ENCODE data around the gene STOX2. TPM values are rescaled to one million over a fixed set of nuclear protein-coding genes. Genes with fewer than 3 reads are reported as not detected.

The STOX2 gene
- total RNA-seq, 1 donor from 2014 or later = 103 TPM

- DNase-seq (ENCODE audit: low spot score in 2 of 2, unreplicated experiment in 2 of 2) = no peak
- Mint-ChIP-seq H3K4me1 (peaks cover 29% of the 10 kb centered on the region), H3K27ac (peak overlapping the region; percentile 62), H3K27me3 (ENCODE audit: low read depth) (no peaks in the 10 kb centered on the region), H3K9me3 (no peaks in the 10 kb centered on the region), H3K4me3 (no peak overlapping the region), H3K36me3 (peaks cover 9% of the 10 kb centered on the region)
- no peak for TF ChIP-seq CTCF (IDR thresholded peaks at IDR 0.05; ENCODE audit: unreplicated experiment)
These were observed 57.3 kb downstream of the STOX2 start for GRCh38 chr4:183962419-183962818.

GRCh38 chr4:183966371-183966770, 61.3 kb downstream of the STOX2 start:
- Mint-ChIP-seq H3K4me3 (no peak overlapping the region), H3K27me3 (ENCODE audit: low read depth) (no peaks in the 10 kb centered on the region)

GRCh38 chr4:183967266-183967665, 62.2 kb downstream of the STOX2 start:
- no peaks in the 10 kb centered on the region for H3K27me3 Mint-ChIP-seq (ENCODE audit: low read depth)
- peaks cover 17% of the 10 kb centered on the region for H3K36me3 Mint-ChIP-seq
- H3K4me1 Mint-ChIP-seq = peaks cover 48% of the 10 kb centered on the region
- TF ChIP-seq CTCF (IDR thresholded peaks at IDR 0.05; ENCODE audit: unreplicated experiment) = no peak
- no peak for DNase-seq (ENCODE audit: low spot score in 2 of 2, unreplicated experiment in 2 of 2)
- H3K9me3 Mint-ChIP-seq = no peaks in the 10 kb centered on the region
- no peak overlapping the region for H3K4me3 Mint-ChIP-seq
- H3K27ac Mint-ChIP-seq = peak overlapping the region; percentile 10

More at GRCh38 chr4:183966371-183966770, 61.3 kb downstream of the STOX2 start:
- no peak for DNase-seq (ENCODE audit: low spot score in 2 of 2, unreplicated experiment in 2 of 2)
- H3K36me3 Mint-ChIP-seq = peaks cover 13% of the 10 kb centered on the region
- no peaks in the 10 kb centered on the region for H3K9me3 Mint-ChIP-seq
- H3K4me1 Mint-ChIP-seq = peaks cover 47% of the 10 kb centered on the region
- no peak for TF ChIP-seq CTCF (IDR thresholded peaks at IDR 0.05; ENCODE audit: unreplicated experiment)
- H3K27ac Mint-ChIP-seq = no peak overlapping the region

- Mint-ChIP-seq H3K4me3 (no peak overlapping the region), H3K4me1 (peaks cover 41% of the 10 kb centered on the region), H3K27ac (peak overlapping the region; percentile 92), H3K27me3 (ENCODE audit: low read depth) (no peaks in the 10 kb centered on the region), H3K36me3 (peaks cover 23% of the 10 kb centered on the region), H3K9me3 (peaks cover 6% of the 10 kb centered on the region)
- DNase-seq (ENCODE audit: low spot score in 2 of 2, unreplicated experiment in 2 of 2) = no peak
- no peak for TF ChIP-seq CTCF (IDR thresholded peaks at IDR 0.05; ENCODE audit: unreplicated experiment)
These were observed 63.4 kb downstream of the STOX2 start for GRCh38 chr4:183968502-183968901.

- Mint-ChIP-seq H3K4me3 (no peak overlapping the region), H3K27ac (peak overlapping the region; percentile 92), H3K27me3 (ENCODE audit: low read depth) (no peaks in the 10 kb centered on the region), H3K36me3 (peaks cover 25% of the 10 kb centered on the region), H3K4me1 (peaks cover 41% of the 10 kb centered on the region), H3K9me3 (peaks cover 8% of the 10 kb centered on the region)
- no peak for TF ChIP-seq CTCF (IDR thresholded peaks at IDR 0.05; ENCODE audit: unreplicated experiment)
- no peak for DNase-seq (ENCODE audit: low spot score in 2 of 2, unreplicated experiment in 2 of 2)
These were observed 63.8 kb downstream of the STOX2 start for GRCh38 chr4:183968931-183969330.

- no peaks in the 10 kb centered on the region for H3K27me3 Mint-ChIP-seq (ENCODE audit: low read depth)
- H3K4me1 Mint-ChIP-seq = peaks cover 35% of the 10 kb centered on the region
- no peak for DNase-seq (ENCODE audit: low spot score in 2 of 2, unreplicated experiment in 2 of 2)
- peaks cover 28% of the 10 kb centered on the region for H3K36me3 Mint-ChIP-seq
- H3K4me3 Mint-ChIP-seq = no peak overlapping the region
- H3K9me3 Mint-ChIP-seq = peaks cover 15% of the 10 kb centered on the region
- no peak for TF ChIP-seq CTCF (IDR thresholded peaks at IDR 0.05; ENCODE audit: unreplicated experiment)
- no peak overlapping the region for H3K27ac Mint-ChIP-seq
These were observed 64.5 kb downstream of the STOX2 start for GRCh38 chr4:183969596-183969995.
